ENCODE measurements around the gene PRDM16. TPM values are rescaled to one million over a fixed set of nuclear protein-coding genes. Genes with fewer than 3 reads are reported as not detected.

The PRDM16 gene
- total and polyA plus RNA-seq, 2 donors (not counting 1 experiment from before 2014, with no cell fraction given): 0.03 to 0.12 TPM

GRCh38 chr1:3211582-3212375 lies 142.8 kb downstream of the PRDM16 start:
- H3K4me3 ChIP-seq (ENCODE audit: control extremely low read depth in 1 of 5, extremely low read depth in 1 of 5, insufficient read depth in 1 of 5, low read depth in 2 of 5, low read length in 4 of 5): no peak overlapping the region
- H3K4me3 Mint-ChIP-seq: no peak overlapping the region
- ChIA-PET POLR2A (no interaction called here), CTCF (no interaction called here)
- no peaks in the 10 kb centered on the region for H3K4me1 Mint-ChIP-seq
- peaks cover 0 to 2% (median 0%) of the 10 kb centered on the region in 3 donors for H3K9me3 ChIP-seq (ENCODE audit: control extremely low read depth in 1 of 3, control insufficient read depth in 2 of 3, insufficient read depth in 1 of 3, low read length in 2 of 3)
- no peak for DNase-seq
- H3K9ac ChIP-seq (ENCODE audit: low read length): no peak overlapping the region
- H4K20me1 ChIP-seq (ENCODE audit: control insufficient read depth, insufficient read depth, low read length, poor library complexity, severe bottlenecking): no peaks in the 10 kb centered on the region
- H3K9me3 Mint-ChIP-seq (ENCODE audit: insufficient read depth): no peaks in the 10 kb centered on the region
- H3K36me3 ChIP-seq (replicated peaks in 1 of 2; ENCODE audit: control extremely low read depth in 1 of 2, control insufficient read depth in 1 of 2, extremely low read depth in 1 of 2, insufficient read depth in 2 of 2, low read length in 1 of 2): no peaks in the 10 kb centered on the region
- no peak for ATAC-seq (ENCODE audit: low read depth)
- peaks cover 0 to 7% (median 0%) of the 10 kb centered on the region in 4 experiments for H3K27me3 ChIP-seq (replicated peaks in 1 of 4; ENCODE audit: control extremely low read depth in 1 of 4, control insufficient read depth in 3 of 4, insufficient read depth in 4 of 4, low read length in 3 of 4)
- intact Hi-C loops (cut with micrococcal nuclease): no loop called here
- no peaks in the 10 kb centered on the region for H3K4me1 ChIP-seq (ENCODE audit: control insufficient read depth in 2 of 2, insufficient read depth in 2 of 2, low read length in 2 of 2)
- H3K27ac Mint-ChIP-seq: no peak overlapping the region
- H3K79me2 ChIP-seq (ENCODE audit: control insufficient read depth, insufficient read depth, low read length): no peaks in the 10 kb centered on the region
- H3K27ac ChIP-seq (ENCODE audit: low read length in 2 of 2): no peak overlapping the region
- H3K4me2 ChIP-seq (replicated peaks; ENCODE audit: low read depth, low read length, poor library complexity, severe bottlenecking): no peak overlapping the region
- no peak for TF ChIP-seq EZH2 (IDR thresholded peaks at IDR 0.05; ENCODE audit: borderline replicate concordance, insufficient read depth, low read depth, low read length, poor library complexity, severe bottlenecking)
- TF ChIP-seq CTCF (IDR thresholded peaks at IDR 0.05): no peak
- peaks cover 10% of the 10 kb centered on the region for H3K27me3 Mint-ChIP-seq
- H2AFZ ChIP-seq (ENCODE audit: insufficient read depth, low read depth, low read length, poor library complexity, severe bottlenecking): no peak overlapping the region
- WGBS (ENCODE audit: insufficient coverage): 96% methylated on average over 47 of the region's 47 CpGs
